ENCODE results near the gene SPIRE1. TPM values are rescaled to one million over a fixed set of nuclear protein-coding genes. Genes with fewer than 3 reads are reported as not detected.

Gene SPIRE1
- total RNA-seq, 4 donors from 2014 or later: 4.7 to 49.5 (median 7.1) TPM

- Histone ChIP-seq H3K27ac (no peak overlapping the region), H3K4me3 (no peak overlapping the region), H3K27me3 (no peaks in the 10 kb centered on the region), H3K9me3 (no peaks in the 10 kb centered on the region), H3K4me1 (no peaks in the 10 kb centered on the region), H3K36me3 (no peaks in the 10 kb centered on the region)
- TF ChIP-seq POLR2A (IDR thresholded peaks at IDR 0.05): no peak
- no peak for TF ChIP-seq CTCF (IDR thresholded peaks at IDR 0.05)
- DNase-seq: no peak
Measured at GRCh38 chr18:12621742-12622306, 36.1 kb downstream of the SPIRE1 start.

- H3K27me3 ChIP-seq: no peaks in the 10 kb centered on the region
- H3K36me3 ChIP-seq: no peaks in the 10 kb centered on the region
- no peak overlapping the region for H3K27ac ChIP-seq
- H3K9me3 ChIP-seq: no peaks in the 10 kb centered on the region
- no peak overlapping the region for H3K4me3 ChIP-seq
- DNase-seq: no peak
- no peaks in the 10 kb centered on the region for H3K4me1 ChIP-seq
- TF ChIP-seq CTCF (IDR thresholded peaks at IDR 0.05): no peak
- TF ChIP-seq POLR2A (IDR thresholded peaks at IDR 0.05): no peak
Measured at GRCh38 chr18:12615748-12616147, 42.2 kb downstream of the SPIRE1 start.

- no peaks in the 10 kb centered on the region for H3K36me3 ChIP-seq
- no peak overlapping the region for H3K4me3 ChIP-seq
- H3K27me3 ChIP-seq: no peaks in the 10 kb centered on the region
- no peaks in the 10 kb centered on the region for H3K9me3 ChIP-seq
- TF ChIP-seq POLR2A (IDR thresholded peaks at IDR 0.05) (no peak), CTCF (IDR thresholded peaks at IDR 0.05) (no peak)
- H3K27ac ChIP-seq: no peak overlapping the region
- DNase-seq: no peak
- H3K4me1 ChIP-seq: no peaks in the 10 kb centered on the region
Measured at GRCh38 chr18:12608301-12608700, 49.6 kb downstream of the SPIRE1 start.

GRCh38 chr18:12606592-12607315 lies 51.2 kb downstream of the SPIRE1 start:
- no peak overlapping the region for H3K4me3 ChIP-seq
- no peaks in the 10 kb centered on the region for H3K36me3 ChIP-seq
- no peaks in the 10 kb centered on the region for H3K4me1 ChIP-seq
- no peaks in the 10 kb centered on the region for H3K9me3 ChIP-seq
- H3K27me3 ChIP-seq: no peaks in the 10 kb centered on the region
- TF ChIP-seq CTCF (IDR thresholded peaks at IDR 0.05) (no peak), POLR2A (IDR thresholded peaks at IDR 0.05) (no peak)
- DNase-seq: no peak
- peak overlapping the region in 2 of 4 donors; percentile 21 to 48 for H3K27ac ChIP-seq

GRCh38 chr18:12604445-12605007 lies 53.4 kb downstream of the SPIRE1 start:
- H3K27me3 ChIP-seq: no peaks in the 10 kb centered on the region
- H3K27ac ChIP-seq: no peak overlapping the region
- no peak for DNase-seq
- H3K4me1 ChIP-seq: no peaks in the 10 kb centered on the region
- no peak overlapping the region for H3K4me3 ChIP-seq
- TF ChIP-seq CTCF (IDR thresholded peaks at IDR 0.05): no peak
- TF ChIP-seq POLR2A (IDR thresholded peaks at IDR 0.05): no peak
- H3K36me3 ChIP-seq: no peaks in the 10 kb centered on the region
- H3K9me3 ChIP-seq: no peaks in the 10 kb centered on the region

Data from Peyer's patch (tissue), 4 donors.